ENCODE results near the gene DNAH5.

The DNAH5 gene

DNA sequence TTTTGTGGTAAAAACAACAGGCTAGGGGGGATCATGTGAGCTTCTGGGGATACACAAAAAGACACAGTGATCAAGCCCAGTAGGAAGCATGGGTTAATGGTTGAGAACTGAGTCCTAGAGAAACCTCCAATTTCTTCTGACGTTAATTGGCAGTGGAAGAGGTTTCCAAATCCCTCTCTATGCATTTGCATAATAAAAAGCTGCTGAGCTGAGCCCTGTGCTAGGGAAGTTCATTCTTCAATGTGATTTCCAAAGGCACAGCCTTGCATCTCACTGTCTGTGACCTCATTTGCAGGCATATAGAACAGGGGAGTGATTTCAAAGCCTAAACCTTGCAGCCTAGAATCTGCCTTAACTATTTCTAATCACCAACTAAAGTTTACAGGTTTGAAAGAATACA lies 812 bp downstream of the DNAH5 start:
- DNase-seq (ENCODE audit: low read depth): no peak

DNA sequence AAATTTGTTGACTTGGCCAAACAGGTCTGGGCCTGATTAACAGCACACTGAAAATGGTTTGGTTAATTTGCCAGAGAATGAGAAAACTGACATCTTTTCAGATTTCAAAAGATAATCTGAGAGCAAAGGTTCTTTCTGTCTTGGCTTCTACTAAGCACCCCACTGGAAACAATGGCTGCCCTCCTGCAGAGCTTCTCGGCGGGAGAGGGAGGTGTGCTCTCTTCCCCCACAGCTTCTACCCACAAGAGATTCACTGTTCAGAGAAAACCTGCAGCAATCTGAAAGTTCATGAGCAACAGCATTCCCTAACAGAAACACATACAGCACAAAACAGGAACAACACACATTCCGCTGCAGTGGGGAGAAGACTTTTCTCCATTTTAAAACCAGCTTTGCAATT lies 3.0 kb downstream of the DNAH5 start:
- no peak for DNase-seq (ENCODE audit: low read depth)

DNA sequence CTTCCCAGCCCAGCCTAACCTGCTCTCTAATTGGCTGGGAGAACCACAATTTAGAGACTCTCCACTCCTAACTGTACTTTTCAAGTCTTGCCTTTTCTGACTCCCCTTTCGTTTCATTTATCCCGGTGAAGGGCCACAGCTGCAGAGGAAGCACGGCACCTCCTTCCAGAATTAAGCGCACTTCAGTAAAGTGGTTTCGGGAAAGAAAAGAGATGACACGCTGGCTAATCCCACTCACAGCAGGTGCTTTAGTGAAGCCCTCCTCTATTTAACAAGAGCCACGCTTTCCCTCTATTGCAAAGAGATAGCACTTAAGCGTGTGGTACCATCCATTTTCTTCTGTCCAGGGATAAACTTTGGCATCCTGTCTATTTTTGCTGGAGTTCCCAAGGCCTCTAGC lies 4.8 kb downstream of the DNAH5 start:
- no peak for DNase-seq (ENCODE audit: low read depth)

DNA sequence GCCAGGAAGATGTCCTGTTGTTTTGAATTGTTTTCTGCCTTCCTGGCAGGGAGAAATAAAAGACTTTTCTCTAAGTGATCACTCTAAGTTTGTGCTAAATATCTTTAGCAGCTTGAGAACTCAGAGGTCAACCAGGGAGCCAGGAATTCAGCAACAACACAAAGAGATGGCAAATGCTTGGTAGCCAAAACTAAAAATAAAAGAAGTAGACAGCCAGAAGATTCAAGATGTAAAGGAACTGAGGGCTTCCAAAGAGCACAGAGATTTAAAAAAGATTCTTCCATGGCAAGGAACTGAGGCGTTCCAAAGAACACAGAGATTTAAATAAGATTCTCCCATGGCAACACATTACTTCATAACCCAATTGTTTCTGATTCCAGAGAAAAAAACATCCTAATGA lies 9.6 kb downstream of the DNAH5 start:
- DNase-seq (ENCODE audit: low read depth): no peak

DNA sequence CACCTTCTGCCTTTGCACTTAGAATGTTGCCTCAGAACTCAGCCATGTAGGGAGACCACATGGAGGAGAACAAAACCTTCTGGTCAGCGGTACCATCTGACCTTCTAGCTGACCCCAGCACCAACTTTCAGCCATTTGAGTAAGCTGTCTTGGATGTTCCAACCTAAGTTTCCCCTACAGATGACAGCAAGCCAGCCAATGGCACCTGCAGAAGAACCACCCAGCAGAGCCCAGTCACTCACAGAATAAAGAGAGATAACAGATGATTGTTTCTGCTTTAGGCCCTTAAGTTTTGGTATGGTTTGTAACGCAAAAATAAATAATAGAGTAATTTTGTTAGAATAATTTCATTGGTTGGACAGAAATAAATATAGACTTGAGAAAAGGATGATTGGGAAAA lies 10.4 kb downstream of the DNAH5 start:
- no peak for DNase-seq (ENCODE audit: low read depth)

DNA sequence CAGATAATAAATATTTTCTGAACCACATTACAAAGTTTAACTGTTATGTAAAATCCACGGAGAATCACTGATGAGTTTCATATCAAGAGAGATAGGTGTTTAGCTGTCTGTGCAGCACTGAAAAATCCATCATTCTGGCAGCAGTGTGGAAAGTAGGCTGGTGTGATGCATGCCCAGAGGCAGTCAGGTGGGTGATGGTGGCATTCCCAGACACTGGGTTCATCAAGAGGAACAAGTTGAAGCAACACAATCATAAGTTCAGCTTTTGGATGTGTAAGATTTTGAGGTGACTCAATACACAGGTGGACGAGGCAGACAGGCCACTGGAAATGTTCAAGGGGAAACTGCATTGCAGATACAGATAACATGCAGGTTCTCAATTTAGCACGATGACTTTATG lies 11.9 kb downstream of the DNAH5 start:
- DNase-seq (ENCODE audit: low read depth): no peak

DNA sequence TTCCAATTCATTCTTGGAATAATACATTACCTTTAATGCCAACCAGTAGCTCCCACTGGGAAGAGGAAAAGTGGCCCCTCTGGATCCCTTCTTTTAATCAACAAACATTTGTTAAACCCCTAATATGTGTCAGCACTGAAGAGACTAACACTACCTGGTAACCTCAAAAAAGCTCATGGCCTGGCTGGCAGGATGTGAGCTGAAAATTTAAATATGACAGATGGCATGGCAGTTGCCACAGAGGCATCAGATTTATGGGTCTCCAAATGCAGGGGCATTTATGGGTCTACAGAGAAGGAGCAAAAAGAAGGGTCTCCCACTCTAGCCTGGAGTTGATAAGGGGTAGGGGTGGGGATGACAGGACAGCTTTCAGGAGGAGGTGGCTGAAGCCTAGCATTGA lies 12.5 kb downstream of the DNAH5 start:
- DNase-seq (ENCODE audit: low read depth): no peak

DNA sequence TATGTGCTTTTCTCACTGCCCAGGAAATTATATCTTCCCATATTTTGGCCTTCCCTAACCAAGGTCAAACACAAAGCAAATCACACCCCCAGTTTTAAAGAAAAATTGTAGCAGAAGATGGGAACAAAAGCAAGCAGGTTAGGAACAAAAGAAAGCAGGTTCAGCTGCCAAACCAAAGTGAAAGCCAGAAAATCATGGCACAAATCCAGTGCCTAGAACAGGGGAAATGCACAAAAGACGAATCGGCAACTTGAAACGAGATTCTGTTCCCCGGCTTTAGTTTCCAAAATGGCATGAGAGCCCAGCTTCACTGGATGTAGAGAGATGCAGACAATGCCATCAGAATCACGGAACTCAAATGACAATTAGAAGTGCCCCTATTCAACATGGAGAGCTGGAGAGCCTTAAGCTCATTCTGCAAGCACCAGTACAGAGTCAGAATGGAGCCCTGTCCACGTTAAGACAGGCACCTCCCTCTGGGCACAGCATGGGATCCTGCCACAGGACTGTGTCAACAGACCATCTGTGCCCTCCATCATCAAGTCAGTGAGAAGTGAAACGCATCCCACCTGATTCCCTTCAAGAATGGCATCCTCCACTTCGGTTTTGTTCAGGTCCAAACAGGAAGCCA lies 13.8 kb downstream of the DNAH5 start:
- DNase-seq (ENCODE audit: low read depth): no peak

DNA sequence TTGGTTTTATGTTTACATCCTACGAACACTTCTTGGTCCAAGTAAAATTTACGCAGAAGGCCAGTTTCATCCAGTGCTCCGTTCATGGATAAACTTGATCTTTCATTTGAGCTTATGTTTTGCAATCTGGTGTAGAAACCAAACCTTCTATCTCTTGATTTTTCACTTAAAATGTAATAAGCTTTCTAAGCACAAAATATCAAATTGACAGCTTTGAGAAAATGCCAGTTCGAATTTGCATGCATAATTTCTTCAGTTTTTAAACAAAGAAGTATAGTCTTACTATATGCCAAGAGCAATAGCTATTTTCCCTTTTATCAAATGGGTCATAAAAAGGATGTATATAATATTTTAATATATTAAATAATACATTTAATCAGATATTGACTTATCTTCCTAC lies 17.8 kb downstream of the DNAH5 start:
- no peak for DNase-seq (ENCODE audit: low read depth)

DNA sequence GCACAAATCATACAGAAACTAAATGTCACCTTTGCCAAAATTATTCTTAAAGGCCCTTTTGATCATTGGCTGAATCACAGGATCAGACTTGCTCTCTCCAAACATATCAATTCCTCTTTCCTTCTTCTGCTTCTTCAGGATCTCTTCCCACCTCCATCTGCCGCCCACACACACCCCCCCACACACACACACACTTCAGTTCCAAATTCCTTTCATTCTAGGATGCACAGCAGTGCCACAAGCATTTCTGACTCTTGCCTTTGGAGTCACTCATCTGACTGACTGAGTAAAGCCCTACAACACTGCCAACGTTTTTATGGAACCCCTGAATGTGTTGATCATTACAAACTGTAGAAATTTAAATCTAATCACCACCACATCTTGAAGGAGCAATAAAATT lies 22.9 kb downstream of the DNAH5 start:
- DNase-seq (ENCODE audit: low read depth): no peak

DNA sequence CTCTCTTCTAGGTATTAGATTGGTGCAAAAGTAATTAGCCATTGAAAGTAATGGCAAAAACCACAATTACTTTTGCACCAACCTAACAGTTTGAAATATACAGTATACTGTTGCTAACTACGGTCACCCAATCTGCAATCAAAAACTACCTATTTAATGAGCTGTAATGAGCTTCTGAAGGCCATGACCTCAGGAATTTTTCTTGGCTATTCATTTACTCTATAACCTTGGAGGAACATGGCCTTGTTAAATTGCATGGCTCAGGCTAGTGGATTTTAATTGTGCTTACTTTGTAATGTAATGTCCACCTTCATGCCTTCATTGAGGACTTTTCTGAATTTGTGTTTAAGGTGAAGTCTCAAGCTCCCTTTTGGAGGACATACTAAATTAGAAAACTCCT lies 24.7 kb downstream of the DNAH5 start:
- DNase-seq (ENCODE audit: low read depth): no peak

DNA sequence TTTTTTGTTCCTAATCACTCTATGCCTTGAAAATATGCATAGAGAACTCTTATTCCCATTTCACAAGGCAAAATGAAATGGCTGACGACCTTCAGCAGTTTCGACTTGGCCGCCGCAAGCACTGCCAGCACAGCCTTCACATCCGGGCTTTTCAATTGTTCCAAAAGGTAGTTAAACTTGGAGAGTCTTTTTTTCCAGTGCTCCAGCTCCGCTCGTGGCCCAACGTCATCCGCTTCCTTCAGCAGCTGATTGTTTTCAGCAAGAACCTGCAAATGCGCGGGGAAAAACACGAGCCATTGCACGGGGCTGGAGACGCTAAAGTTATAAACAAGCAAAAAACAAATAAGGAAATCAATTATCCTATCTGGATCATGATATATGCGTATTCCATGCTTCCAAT lies 25.4 kb downstream of the DNAH5 start:
- no peak for DNase-seq (ENCODE audit: low read depth)

DNA sequence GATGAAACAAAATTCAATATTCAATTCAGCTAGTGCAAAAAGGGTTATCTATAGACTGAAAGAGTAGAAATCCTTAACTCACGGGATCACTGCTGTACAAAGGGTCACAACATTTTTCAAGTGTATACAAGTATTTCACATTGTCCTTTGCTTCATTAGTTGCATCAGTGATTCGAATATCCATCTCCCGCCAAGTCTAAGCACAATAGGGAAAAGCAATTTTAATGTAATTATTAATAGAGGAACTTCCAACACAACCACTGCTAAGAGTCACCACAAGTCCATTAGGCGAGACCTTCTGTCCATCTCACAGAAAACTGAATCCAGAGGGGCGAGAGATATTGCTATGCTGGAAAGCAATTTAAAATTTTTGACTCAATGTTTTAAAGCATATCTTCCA lies 27.4 kb downstream of the DNAH5 start:
- DNase-seq (ENCODE audit: low read depth): no peak

DNA sequence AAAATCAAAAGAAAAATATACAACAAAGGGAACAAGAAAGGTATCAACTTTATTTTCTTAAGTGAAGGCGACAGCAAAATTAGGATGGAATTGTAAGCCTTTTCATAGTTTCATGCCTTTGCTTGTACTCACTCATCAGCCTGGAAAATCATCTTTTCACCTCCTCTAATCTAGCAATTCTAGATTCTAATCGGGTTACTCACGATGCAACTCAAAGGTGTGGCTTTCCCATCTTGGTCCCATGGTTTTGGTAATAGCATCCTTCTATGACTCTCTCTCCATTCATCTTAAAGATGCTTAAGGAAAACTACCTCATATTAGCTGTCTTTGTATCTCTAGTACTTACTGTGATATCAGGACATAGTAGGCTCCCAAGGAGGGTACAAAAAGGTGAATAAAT lies 30.5 kb downstream of the DNAH5 start:
- no peak for DNase-seq (ENCODE audit: low read depth)

DNA sequence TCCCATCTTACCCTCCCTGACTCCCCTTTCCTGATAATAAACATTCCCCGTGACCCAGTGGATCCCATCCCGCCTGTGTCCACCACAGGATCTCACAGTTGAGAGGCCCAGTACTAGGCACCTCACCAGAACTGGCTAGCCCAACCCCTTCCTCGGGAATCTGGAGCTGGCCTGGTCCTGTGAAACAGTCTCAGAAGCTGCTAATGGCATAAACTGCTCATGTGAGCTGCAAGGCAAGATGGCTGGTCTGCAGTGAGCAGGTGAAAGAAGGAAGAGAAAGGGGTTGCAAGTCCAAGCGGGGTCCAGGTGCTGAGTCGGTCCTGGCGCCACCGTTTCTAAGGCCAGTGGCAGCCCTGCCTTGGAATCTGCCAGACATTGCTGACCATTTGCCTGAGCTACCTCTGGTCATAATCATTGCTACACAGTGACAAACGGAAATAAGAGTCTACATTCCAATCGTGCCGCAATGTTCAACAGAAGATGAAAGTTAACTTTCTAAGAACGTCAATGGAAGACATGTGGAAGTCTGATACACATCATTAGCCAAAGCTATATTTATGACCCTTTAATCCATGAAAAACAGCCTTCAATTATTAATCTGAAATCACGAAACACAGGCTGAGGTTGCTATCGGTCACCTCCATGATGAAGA lies 33.7 kb downstream of the DNAH5 start:
- DNase-seq (ENCODE audit: low read depth): no peak

DNA sequence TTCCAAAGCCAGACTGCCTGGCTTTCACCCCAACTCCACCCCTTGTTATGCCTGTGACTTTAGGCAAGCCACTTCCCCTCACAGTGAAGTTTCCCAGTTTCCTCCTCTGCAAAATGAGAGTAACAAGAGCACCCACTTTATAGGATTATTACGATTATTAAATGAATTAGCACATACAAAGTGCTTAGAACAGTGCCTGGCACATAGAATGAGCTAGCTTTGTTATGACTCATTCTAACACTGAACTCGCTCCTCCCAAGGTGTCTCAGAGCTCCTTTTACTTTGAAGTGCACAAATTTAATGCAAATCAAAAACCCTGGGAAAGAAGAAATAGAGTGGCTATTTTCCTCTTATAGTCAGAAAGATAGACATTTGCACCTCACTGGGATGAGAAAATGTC lies 34.3 kb downstream of the DNAH5 start:
- no peak for DNase-seq (ENCODE audit: low read depth)

DNA sequence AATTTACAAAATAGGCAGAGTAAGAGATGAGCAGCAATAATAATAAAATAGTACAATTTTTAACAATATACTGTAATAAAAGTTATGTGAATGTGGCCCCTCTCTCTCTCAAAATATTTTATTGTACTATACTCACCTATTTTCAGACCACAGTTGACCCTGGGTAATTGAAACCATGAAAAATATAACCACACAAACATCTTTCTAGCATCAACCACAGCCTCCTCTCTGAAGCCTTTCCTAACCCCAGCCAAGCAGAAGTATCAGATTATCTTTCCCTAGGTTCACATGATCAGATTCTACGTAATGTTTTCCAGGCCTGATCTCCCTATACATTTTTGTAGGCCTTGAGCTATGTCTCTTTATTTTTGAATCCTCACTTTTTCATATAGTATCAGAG lies 35.2 kb downstream of the DNAH5 start:
- DNase-seq (ENCODE audit: low read depth): no peak

DNA sequence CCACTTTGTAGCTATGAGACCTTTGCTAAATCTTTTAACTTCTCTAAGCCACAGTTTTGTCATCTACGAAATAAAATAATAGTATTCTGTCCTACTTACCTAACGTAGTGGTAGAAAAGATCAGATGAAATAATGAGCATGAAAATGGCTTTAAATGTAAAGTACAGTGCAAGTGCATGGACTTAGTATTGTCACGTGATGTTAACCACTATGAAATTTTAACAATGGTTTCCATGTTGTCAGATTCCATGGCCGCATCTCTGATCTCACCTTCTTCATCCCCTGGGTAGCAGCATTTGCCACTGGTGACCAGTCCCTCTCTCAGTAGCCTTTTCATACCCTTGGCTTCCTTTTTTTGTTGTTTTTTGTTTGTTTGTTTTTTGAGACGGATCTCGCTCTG lies 45.9 kb downstream of the DNAH5 start:
- no peak for DNase-seq (ENCODE audit: low read depth)

DNA sequence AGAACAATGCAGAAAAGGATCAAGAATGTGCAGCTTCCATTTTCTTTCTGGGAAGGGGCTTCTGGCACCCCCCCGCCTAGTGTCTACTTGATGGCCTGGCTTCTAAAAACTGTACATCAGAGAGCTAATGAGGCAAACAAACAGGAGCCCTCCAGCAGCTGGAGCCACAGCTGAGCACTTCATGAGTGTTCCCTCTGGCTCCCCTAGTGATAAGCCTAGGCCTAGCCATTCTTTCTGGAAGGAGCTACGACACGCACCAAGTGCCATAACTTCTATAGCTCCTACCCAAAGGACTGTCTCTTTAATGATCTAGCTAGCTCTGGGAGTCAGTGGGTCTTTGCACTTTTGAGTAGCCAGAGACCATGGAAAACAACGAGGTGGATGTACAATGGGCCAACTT lies 66.1 kb downstream of the DNAH5 start:
- no peak for DNase-seq (ENCODE audit: low read depth)

DNA sequence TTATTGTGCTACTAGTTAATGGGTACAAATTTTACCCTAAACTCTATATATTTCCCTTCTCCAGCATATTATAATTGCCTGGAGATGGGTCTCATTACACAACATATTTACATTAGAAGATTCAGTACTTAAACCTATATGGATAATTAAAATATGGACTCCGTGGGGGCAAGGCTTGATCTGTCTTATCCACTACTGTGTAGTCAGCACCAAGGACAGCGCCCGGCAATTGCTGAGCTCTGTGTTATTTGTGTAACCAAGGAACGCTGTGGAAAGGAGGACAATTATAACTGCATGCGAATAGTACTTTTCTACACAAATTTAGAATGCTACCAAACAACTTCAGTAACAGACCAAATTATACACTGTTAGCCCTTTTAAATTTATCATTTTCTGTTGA lies 77.7 kb downstream of the DNAH5 start:
- DNase-seq (ENCODE audit: low read depth): no peak

DNA sequence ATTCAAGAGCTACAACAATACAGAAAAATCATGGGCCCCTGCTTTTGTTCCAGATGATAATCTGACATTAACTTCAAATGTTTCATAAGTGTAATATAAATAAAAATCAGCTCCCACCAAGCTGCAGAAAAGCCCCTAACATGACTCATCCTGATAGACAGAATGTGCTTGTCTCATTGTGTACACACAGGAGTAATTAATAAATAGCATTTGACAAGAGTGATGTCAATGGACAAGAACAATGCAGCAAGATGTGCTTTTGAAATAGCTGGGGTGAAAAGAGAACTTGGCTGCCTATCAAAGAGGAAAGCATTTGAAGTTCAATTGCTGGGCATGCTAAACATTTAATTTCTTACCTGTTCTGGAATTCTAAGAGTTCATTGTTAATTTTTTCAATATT lies 79.2 kb downstream of the DNAH5 start:
- no peak for DNase-seq (ENCODE audit: low read depth)

DNA sequence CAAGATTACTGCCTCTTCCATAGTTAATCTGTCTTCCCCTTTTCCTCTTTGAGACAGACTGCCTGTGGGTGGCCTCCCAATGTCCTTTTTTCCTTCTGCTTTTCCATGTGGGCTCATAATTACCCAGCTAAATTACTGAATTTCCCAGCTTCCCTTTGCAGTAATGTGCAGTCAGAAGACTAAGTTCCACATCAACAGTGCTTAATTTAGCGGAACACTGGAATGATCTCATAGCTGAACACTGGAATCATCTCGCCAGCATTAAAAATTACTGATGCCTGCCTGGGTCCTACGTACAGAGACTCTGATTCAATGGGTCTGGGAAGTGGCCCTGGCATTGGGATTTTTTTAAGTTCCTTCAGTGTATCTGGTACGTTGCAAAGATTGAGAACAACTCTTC lies 84.3 kb downstream of the DNAH5 start:
- DNase-seq (ENCODE audit: low read depth): no peak

DNA sequence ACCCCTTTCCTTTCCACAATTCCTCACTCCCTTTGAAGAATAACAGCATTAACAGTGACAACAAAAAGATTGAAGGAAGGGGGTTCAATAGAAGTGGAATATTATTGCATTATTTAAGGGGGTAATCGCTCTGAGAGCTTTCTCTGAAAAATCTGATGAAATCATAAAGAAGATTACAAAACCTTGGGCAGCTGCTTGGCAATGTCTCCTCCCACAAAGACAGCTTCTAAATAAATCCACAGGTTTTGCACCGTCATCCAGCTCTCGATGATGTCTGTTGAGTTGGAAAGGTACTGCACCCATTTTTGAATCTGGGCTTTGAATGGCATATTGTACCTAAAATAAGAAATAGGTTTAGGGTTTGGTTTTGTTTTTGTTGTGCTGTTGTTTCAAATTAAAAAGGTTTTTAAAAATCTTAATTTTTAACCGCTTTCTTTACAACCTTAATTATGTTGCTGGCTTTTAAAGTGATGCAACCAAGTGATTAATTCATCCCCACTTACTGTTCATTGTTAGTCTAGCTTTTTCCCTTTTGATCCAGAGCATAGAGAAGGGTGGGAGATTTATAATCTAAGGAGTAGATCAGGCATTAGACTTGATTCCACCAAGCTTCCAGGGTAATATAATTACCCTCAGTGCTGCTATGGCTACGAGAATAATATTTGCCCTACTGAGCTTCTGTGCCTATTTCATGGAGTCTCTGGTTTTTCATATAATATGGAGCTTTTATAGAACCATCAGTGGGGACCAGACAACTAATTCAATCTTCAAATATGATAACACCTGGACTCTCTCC lies 85.0 kb downstream of the DNAH5 start:
- no peak for DNase-seq (ENCODE audit: low read depth)
